Stromal cell of bone marrow (primary cell): ENCODE measurements around the gene EPHA3.
A peak's percentile ranks its signal among the peaks of the same experiment; 100 is the strongest.

ENCODE experiments used
- DNase-seq: peaks from one replicate; pipeline ENCODE4 v3.0.0-alpha.2; 2012; ENCODE audit warnings: low read depth

The EPHA3 gene

GRCh38 chr3:89145995-89146394 is 38.6 kb downstream of the EPHA3 start:
- peak; percentile 97 for DNase-seq

DNA sequence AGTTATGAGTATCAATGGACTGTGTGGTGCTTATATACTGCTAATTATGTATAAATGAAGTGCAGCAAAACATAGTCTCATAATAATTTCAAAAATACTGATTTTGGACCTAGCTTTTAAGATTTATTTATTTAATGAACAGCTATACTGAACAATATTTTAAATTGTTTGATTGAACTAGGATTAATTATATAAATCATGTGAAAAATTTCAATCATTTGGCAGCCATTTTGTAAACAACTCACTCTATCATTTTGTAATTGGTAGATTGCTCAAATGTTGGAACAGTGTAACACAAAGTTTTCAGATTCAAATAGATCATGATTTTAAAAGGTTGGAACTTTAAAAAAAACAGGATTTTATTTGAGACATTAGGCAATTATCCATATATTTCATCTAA is 47.0 kb downstream of the EPHA3 start:
- DNase-seq = no peak

DNA sequence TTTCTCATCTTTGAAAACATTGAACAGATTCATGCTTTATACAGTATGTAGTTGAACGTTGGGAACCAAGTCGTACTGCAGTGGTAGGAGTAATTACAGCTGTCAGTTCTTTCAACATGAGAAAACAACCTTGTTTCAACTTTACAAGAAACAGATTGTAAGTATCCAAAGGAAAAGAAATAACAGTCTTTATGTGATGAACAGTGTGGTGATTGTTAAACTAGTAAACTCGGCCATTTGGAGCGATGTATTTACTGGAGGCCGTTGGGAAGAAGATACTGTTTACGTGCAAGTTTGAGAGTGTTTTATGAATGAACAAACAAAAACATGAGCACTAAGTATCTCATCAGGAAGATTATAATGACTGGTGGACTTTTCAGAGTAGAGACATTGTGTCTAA is 48.4 kb downstream of the EPHA3 start:
- DNase-seq = no peak

DNA sequence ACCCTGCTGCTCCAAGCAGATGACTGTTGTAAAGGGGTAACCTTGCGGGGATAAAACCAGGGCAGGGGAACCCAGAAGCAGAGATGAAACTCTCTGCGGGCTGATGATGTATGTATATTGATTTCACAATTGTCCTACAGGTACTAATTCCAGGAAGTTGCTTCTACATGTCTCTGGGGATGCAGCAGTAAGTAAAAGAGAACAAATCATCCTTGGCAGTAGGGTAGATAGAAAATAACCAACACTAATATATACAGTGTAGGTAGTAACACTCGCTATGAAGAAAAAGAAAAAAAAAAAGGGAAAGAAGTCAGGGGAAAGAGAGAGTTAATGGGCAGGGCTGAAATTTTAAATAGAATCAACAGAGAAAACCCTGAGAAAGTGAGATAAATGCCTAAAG is 50.2 kb downstream of the EPHA3 start:
- no peak for DNase-seq

GRCh38 chr3:89159605-89160004 is 52.2 kb downstream of the EPHA3 start:
- no peak for DNase-seq

DNA sequence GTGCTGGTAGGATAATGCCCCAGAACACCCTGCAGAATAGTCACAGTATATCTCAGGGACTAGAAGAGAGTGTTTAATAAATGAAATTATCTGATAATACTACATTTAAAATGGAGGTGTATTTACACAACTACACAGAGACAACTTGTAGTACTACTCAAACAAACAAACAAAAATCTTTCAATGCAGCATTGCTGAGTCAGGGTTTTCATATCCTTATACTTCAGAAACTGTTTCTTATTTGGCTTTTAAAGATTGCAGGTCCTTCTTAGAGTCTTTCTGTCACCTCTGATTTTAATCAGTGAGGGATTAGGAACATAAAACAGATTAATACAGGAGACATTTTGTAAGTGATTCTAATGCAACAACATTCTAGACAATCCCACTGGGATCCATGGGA is 57.4 kb downstream of the EPHA3 start:
- no peak for DNase-seq

- no peak for DNase-seq
Observed at GRCh38 chr3:89165636-89166263, 58.3 kb downstream of the EPHA3 start.

GRCh38 chr3:89171687-89172545 is 64.5 kb downstream of the EPHA3 start:
- no peak for DNase-seq

DNA sequence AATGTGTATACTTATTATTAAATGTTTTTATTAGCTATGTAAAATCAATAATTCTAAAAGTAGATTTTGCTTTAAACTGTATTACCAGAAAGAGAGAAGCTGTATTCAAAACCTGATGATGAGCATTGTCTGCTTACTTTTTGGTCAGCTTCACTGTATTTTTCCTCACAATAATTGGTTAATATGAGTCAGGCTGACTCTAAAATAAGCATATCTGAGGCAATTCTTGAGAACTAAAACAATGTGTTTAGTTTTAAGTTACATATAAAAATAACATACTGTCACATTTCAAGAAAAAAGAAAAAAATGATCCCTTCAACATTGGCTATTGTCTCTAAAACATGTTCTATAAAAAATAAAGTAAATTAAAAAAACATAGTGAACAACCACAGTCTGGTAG is 66.1 kb downstream of the EPHA3 start:
- DNase-seq = peak; percentile 33

- DNase-seq = peak; percentile 66
Observed at GRCh38 chr3:89179355-89180001, 72.1 kb downstream of the EPHA3 start.

- no peak for DNase-seq
Observed at GRCh38 chr3:89180334-89180733, 72.9 kb downstream of the EPHA3 start.

DNA sequence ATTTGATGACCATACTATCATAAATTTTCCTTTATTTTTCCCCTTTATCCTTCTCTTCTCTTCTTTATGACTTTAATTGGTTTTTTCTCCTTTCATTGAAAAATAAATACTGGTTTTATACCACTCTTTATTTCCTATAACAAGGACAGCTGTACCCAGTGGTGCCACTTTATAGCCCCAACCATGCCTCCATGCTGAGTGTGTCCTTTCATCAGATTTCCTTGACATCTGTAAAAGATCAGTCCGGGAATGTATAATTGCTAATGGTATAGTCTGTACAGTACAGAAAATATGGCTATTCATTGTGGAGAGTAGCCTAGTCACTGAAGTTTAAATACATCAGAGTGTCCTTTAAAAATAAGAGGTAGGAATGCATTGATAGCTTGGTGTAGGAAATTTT is 74.6 kb downstream of the EPHA3 start:
- DNase-seq = no peak

DNA sequence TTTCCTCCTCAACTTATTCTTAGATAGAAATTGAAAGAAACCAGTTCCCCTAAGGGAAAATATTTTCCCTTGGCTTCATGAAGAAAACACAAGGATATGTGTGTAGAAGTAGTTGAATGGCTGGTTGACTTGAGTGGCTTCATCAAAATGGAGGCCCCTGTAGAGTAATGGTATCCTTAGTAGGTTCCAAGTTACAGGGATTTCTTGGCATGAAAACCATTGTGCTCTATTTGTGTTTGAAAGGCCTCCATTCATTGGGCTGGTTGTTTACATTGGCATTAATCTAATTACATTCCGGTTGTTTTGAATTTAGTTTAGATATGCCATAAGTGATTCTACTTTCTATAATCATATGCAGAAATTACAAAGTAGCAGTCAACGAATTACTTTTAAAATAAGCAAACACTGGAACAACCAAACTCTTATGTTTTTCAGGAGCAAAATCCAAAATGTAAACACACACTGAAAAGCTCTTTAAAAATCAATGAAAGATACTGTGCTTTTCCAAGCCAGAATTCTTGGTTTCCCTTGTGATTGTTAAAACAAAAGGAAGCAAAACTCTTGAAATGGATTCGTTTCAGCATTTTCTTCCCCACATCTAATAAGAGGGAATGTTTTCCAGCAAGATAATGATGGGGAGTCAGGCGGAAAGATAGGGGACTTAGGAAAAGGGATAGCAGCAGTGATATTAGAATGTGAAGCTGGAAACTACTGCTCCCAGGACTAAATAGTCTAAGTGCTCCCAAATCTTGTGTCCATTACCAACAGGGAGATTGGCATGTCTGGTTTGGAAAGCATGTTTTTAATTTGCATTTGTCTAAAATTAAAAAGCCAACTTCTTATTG is 77.0 kb downstream of the EPHA3 start:
- DNase-seq = no peak

GRCh38 chr3:89186456-89186855 is 79.0 kb downstream of the EPHA3 start:
- no peak for DNase-seq

- DNase-seq = no peak
Observed at GRCh38 chr3:89198591-89198990, 91.2 kb downstream of the EPHA3 start.

GRCh38 chr3:89212619-89213018 is 105.2 kb downstream of the EPHA3 start:
- DNase-seq = no peak

DNA sequence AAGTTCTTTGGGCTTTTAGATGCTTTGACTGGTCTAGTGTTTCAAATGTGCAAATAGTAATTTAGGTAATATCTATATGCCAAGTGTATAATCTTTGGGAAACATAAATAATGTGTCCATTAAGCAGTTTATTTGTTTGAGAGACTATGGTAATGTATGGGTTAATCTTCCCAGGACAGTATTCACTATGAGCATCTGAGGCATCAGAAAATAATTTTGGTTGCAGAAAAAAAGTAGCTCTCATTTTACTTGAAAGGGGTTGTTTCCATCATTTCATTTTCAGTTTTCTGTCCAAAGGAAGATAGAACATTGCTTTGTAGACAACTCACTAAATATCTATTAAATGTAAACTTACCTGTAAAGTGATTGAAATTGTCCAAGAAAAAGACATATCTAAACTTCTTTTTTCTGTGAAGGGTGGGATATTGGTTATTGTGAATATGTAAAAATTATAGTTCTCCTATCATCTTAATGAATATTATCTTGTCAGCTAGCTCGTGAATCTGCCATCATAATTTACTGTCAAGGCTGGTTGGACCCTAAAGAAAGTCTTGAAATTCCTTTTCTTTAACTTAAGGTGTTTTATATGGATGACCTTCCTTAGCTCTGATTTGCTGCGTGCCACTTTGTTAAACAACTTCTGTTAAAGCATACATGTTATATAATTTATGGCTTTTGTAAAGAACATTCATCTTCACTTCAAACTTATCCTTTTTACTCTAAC is 108.8 kb downstream of the EPHA3 start:
- no peak for DNase-seq

GRCh38 chr3:89217148-89217685 is 109.8 kb downstream of the EPHA3 start:
- no peak for DNase-seq

- DNase-seq = no peak
Observed at GRCh38 chr3:89221924-89222323, 114.5 kb downstream of the EPHA3 start.

GRCh38 chr3:89223188-89223587 is 115.8 kb downstream of the EPHA3 start:
- no peak for DNase-seq

DNA sequence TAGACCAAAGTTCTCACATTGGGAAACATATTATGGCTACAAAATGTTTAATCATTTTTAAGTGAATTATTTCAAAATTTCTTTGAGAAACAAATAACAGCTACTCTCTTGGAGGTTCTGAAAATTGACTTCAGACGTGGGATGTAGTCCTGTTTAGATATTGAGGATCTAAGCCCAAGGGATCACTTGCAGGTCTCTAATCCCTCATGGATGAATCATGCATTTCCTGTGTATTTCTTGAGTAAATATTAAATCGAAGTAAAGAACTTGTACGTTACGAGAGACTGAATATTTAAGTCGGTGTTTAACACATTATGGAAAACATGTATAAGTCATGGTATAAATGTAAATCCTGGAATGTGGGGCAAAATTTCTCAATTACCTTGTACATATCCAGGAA is 119.8 kb downstream of the EPHA3 start:
- no peak for DNase-seq
